Upper lobe of right lung (tissue), 1 donor: ENCODE data around the gene LENG8. TPM values are rescaled to one million over a fixed set of nuclear protein-coding genes. Genes with fewer than 3 reads are reported as not detected.
A peak's percentile ranks its signal among the peaks of the same experiment; 100 is the strongest.
"Not testable (repeated sequence)": the region's sequence is repeated elsewhere in the genome, so short reads cannot be mapped to it uniquely, and the experiment has no call there.

ENCODE experiments used
- ATAC-seq: fragments of 200-7000 bp; cut with Tn5 transposase; one replicate; pipeline ENCODE4 v1.9.1; 2020; ENCODE audit warnings: mild to moderate bottlenecking, moderate library complexity
- DNase-seq: peaks from one replicate; pipeline ENCODE4 v3.0.0-alpha.2; 2020
- H3K27ac ChIP-seq: fragments of 200-600 bp; one replicate; pipeline ENCODE4 v1.8.0; 2022
- H3K27me3 ChIP-seq: fragments of 200-600 bp; one replicate; pipeline ENCODE4 v1.8.0; 2022; ENCODE audit warnings: mild to moderate bottlenecking
- H3K36me3 ChIP-seq: fragments of 200-600 bp; one replicate; pipeline ENCODE4 v1.8.0; 2022
- H3K4me1 ChIP-seq: fragments of 200-600 bp; one replicate; pipeline ENCODE4 v1.8.0; 2022
- H3K4me3 ChIP-seq: fragments of 200-600 bp; one replicate; pipeline ENCODE4 v1.8.0; 2022; ENCODE audit warnings: mild to moderate bottlenecking
- H3K9me3 ChIP-seq: fragments of 200-600 bp; one replicate; pipeline ENCODE4 v1.8.0; 2022
- CTCF ChIP-seq: fragments of 200-600 bp; IDR thresholded peaks from one replicate; pipeline ENCODE4 v1.8.0; 2022; ENCODE audit warnings: antibody characterized with exemption
- intact Hi-C: fragments of 100-400 bp; cut with DNase I; formaldehyde crosslinking; loops from one replicate; pipeline ENCODE4 v1.11.0; 2022
- total RNA-seq: library from RNA; stranded (reverse); fragmentation: NEBNext Ultra II Directional; extraction: Animal tissue kit (Norgen Biotek cat#: 25700); gene quantifications from one replicate; pipeline ENCODE4 v1.2.1, GENCODE V29; 2021
- donor health status: DM: no; HTN: yes; CAD: no; lungs with severe emphysema.

Gene LENG8
- total RNA-seq, 1 donor from 2014 or later, result 191 TPM

GRCh38 chr19:54436628-54437252, 12.3 kb upstream of the LENG8 start:
- H3K27ac ChIP-seq, result no peak overlapping the region
- intact Hi-C loops, result no loop called here
- H3K36me3 ChIP-seq, result no peaks in the 10 kb centered on the region
- no peaks in the 10 kb centered on the region for H3K9me3 ChIP-seq
- no peaks in the 10 kb centered on the region for H3K27me3 ChIP-seq
- ATAC-seq (no peak), DNase-seq (no peak)
- H3K4me3 ChIP-seq, result no peak overlapping the region
- H3K4me1 ChIP-seq, result peaks cover 4% of the 10 kb centered on the region
- TF ChIP-seq CTCF, result no peak

GRCh38 chr19:54439174-54439851, 9.7 kb upstream of the LENG8 start:
- Histone ChIP-seq H3K27ac (no peak overlapping the region), H3K4me3 (no peak overlapping the region), H3K4me1 (peaks cover 4% of the 10 kb centered on the region), H3K9me3 (no peaks in the 10 kb centered on the region), H3K27me3 (no peaks in the 10 kb centered on the region), H3K36me3 (no peaks in the 10 kb centered on the region)
- peak; percentile 17 for TF ChIP-seq CTCF
- intact Hi-C loops, result no loop called here
- DNase-seq (no peak), ATAC-seq (peak; percentile 52)

- no peak overlapping the region for H3K4me3 ChIP-seq
- H3K36me3 ChIP-seq, result peaks cover 11% of the 10 kb centered on the region
- H3K4me1 ChIP-seq, result no peaks in the 10 kb centered on the region
- DNase-seq, result no peak
- intact Hi-C loops, result no loop called here
- no peak for TF ChIP-seq CTCF
- ATAC-seq, result no peak
- H3K27ac ChIP-seq, result no peak overlapping the region
- no peaks in the 10 kb centered on the region for H3K27me3 ChIP-seq
- H3K9me3 ChIP-seq, result no peaks in the 10 kb centered on the region
These were observed 8.4 kb upstream of the LENG8 start for GRCh38 chr19:54440641-54441040.

- peaks cover 14% of the 10 kb centered on the region for H3K4me1 ChIP-seq
- TF ChIP-seq CTCF, result no peak
- DNase-seq, result no peak
- H3K27me3 ChIP-seq, result no peaks in the 10 kb centered on the region
- peaks cover 13% of the 10 kb centered on the region for H3K36me3 ChIP-seq
- no peaks in the 10 kb centered on the region for H3K9me3 ChIP-seq
- no peak for ATAC-seq
- H3K27ac ChIP-seq, result no peak overlapping the region
- no peak overlapping the region for H3K4me3 ChIP-seq
- intact Hi-C loops, result no loop called here
These were observed 4.3 kb upstream of the LENG8 start for GRCh38 chr19:54444737-54445136.

GRCh38 chr19:54446349-54446748, 2.6 kb upstream of the LENG8 start:
- H3K27me3 ChIP-seq, intact Hi-C loops, ATAC-seq, H3K4me3 ChIP-seq, DNase-seq, H3K9me3 ChIP-seq, H3K27ac ChIP-seq: not testable (repeated sequence)
- peaks cover 17% of the 10 kb centered on the region for H3K36me3 ChIP-seq
- H3K4me1 ChIP-seq, result peaks cover 28% of the 10 kb centered on the region

GRCh38 chr19:54448040-54448773, 792 bp upstream of the LENG8 start:
- H3K4me3 ChIP-seq, result peak overlapping the region; percentile 72
- DNase-seq (peak; percentile 81), ATAC-seq (peak; percentile 18)
- TF ChIP-seq CTCF, result no peak
- H3K9me3 ChIP-seq, result no peaks in the 10 kb centered on the region
- H3K27me3 ChIP-seq, result no peaks in the 10 kb centered on the region
- H3K36me3 ChIP-seq, result peaks cover 35% of the 10 kb centered on the region
- H3K27ac ChIP-seq, result peak overlapping the region; percentile 95
- intact Hi-C loops, result no loop called here
- H3K4me1 ChIP-seq, result peaks cover 38% of the 10 kb centered on the region
